Prostate gland (tissue), 2 donors: ENCODE data around the gene GSTA3.

Source experiments
- CTCF ChIP-seq, 4 experiments: fragments of 200-600 bp in 2 of 4; fragments of 450-650 bp in 2 of 4; sonication (generic) in 2 of 4; IDR thresholded peaks; 1 replicate in 3 of 4; 2 replicates in 1 of 4; pipeline ENCODE4 v1.5.1; 2016 to 2019; ENCODE audit warnings: antibody characterized with exemption in 4 of 4, mild to moderate bottlenecking in 2 of 4, moderate library complexity in 2 of 4
- POLR2A ChIP-seq: fragments of 450-650 bp; IDR thresholded peaks from one replicate; pipeline ENCODE4 v1.6.1; 2016; ENCODE audit warnings: antibody characterized with exemption, mild to moderate bottlenecking
- POLR2AphosphoS5 ChIP-seq: sonication (generic); formaldehyde crosslinking; IDR thresholded peaks from one replicate; pipeline ENCODE4 v1.6.1; 2017; ENCODE audit warnings: antibody characterized with exemption

DNA sequence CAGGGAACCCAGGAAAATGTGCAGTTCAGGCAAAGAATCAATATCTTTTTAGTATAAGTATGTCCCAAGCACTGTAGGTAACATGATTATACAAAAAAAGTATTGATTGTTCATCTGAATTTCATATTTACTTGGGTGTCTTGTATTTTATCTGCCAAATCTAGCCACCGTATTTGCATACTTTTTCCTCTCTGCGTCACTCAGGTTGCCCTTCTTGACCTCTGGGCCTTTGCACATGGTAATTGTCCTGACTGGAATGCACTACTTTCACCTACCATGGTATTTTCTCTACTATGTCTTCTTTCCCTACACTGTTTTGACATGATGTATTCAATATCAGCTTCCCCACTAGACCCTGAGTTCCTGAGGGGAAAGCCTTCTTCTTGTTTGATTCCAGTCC lies 15.2 kb downstream of the GSTA3 start:
- TF ChIP-seq POLR2AphosphoS5 (no peak), CTCF (IDR thresholded peaks at IDR 0.05) (no peak), POLR2A (no peak)
